HG03159 (cell line): ENCODE results near the gene GANAB.
"Not testable (repeated sequence)": the region's sequence is repeated elsewhere in the genome, so short reads cannot be mapped to it uniquely, and the experiment has no call there.

Experiments used
- ATAC-seq: cut with Tn5 transposase; IDR thresholded peaks from one replicate; pipeline ENCODE4 v1.9.1; 2021; ENCODE audit warnings: mild to moderate bottlenecking, moderate library complexity; ENCODE audit not compliant: unreplicated experiment

Gene GANAB

GRCh38 chr11:62645946-62646824, at the start of gene GANAB:
TSS of gene GANAB (minus strand) at chr11:62646613. CDS start at chr11:62646599, 14 bp downstream.
- ATAC-seq: peak; percentile 92

DNA sequence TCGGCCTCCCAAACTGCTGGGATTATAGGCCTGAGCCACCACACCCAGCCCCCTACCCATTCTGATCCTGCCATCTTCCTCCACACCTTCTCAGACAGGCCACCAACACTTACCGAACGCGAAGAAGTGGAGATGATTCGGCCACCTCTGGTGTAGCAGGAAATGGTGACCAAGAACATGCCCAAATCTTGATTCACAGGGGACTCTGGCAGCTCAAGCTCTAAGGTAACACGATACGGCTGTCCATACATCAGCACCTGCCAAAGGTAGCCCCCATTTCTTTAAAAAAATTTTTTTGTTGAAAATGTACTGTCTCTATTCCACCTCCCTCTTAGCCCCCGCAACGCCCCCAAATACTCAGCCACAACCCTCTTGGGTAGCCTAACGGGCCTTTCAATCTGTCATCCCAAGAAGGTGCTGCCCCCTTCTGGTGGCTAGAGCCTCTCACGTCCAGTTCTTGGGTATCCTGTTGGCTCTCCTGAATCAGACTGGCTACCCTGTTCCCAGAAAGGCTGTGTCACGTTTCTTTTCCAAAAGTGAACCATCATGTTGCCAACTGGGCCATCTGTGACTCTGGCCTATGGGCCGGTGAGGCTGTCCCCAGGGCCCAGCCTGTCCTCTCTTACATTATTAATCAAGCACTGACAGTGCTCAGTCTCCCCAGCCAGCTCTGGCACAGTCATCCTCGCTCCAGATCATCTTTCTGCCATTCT, 48.2 kb upstream of the GANAB start:
- no peak for ATAC-seq

- ATAC-seq: not testable (repeated sequence)
Observed at GRCh38 chr11:62693624-62694023, 47.2 kb upstream of the GANAB start.

GRCh38 chr11:62689421-62690183, 43.2 kb upstream of the GANAB start, which contains the start of gene LRRN4CL:
TSS of gene LRRN4CL (minus strand) at chr11:62689530. CDS start at chr11:62688508, 1,022 bp downstream.
- ATAC-seq: no peak

DNA sequence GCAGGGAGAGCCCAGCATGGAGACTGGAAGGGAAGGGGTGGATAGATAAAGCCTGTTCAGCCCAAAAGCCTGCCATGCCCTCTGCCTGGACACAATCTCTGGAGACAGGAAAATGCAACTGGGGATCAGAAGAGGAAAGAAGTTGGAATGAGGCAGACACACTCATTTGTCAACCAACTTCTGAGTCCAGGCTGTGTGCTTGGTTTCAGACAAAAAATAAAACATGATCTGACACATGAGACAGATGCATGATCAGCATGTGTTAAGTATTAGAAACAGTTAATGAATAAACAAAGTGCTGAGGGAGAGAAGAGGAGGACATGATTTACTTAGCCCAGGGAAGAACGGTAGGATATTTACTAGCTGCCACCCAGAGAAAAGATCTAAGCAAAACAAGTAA, 42.1 kb upstream of the GANAB start:
- ATAC-seq: no peak

- ATAC-seq: no peak
Observed at GRCh38 chr11:62687508-62688396, 41.3 kb upstream of the GANAB start.

DNA sequence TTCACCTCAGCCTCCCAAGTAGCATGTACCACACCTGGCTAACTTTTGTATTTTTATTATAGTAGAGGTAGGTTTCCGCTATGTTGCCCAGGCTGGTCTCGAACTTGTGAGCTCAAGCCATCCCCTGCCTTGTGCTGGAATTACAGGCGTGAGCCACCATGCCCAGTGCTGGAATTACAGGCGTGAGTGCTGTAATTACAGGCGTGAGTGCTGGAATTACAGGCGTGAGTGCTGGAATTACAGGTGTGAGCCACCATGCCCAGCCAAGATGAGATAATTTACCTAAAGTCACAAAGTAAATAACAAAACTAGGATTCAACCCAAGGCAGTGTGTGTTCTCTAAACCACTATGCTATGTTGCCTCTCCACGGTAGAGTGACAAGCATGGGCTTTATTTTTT, 36.1 kb upstream of the GANAB start:
- no peak for ATAC-seq

- ATAC-seq: no peak
Observed at GRCh38 chr11:62680825-62681240, 34.4 kb upstream of the GANAB start.

- ATAC-seq: peak; percentile 65
Observed at GRCh38 chr11:62678770-62679696, 32.6 kb upstream of the GANAB start, which contains the start of gene UBXN1. TSS of gene UBXN1 (minus strand) at chr11:62679073. CDS start at chr11:62678923, 150 bp downstream.

DNA sequence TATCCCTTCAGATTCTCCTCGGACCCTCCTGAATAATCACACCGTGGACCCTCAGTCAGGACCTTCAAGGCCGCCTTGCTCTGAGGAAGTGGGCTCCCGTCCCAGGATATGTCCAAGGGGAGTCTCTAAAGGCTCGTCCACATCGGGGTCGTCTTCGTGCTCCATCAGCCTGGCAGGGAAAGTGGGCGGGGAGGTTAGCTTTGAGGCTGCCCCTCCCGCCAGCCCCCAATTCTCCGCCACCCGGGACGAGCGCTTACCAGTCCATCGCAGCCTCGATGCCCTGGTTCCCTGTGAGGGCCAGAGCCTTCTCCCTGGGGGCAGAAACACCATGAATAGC, 32.0 kb upstream of the GANAB start:
- no peak for ATAC-seq

GRCh38 chr11:62677714-62678113, 31.3 kb upstream of the GANAB start:
- ATAC-seq: no peak

GRCh38 chr11:62677156-62677555, 30.7 kb upstream of the GANAB start:
- ATAC-seq: no peak

GRCh38 chr11:62676698-62677097, 30.3 kb upstream of the GANAB start:
- no peak for ATAC-seq

DNA sequence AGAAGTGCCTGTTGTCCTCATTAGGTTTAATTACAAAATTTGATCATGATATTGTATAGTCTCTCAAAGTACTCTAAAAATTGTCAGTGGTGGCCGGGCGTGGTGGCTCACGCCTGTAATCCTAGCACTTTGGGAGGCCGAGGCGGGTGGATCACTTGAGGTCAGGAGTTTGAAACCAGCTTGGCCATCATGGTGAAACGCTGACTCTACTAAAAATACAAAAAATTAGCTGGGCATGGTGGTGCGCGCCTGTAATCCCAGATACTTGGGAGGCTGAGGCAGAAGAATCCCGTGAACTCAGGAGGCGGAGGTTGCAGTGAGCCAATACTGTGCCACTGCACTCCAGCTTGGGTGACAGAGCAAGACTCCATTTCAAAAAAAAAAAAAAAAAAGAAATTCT, 29.0 kb upstream of the GANAB start:
- not testable (repeated sequence) for ATAC-seq

GRCh38 chr11:62673196-62673525, 26.7 kb upstream of the GANAB start:
- ATAC-seq: no peak

- ATAC-seq: peak; percentile 64
Observed at GRCh38 chr11:62671608-62672389, 25.4 kb upstream of the GANAB start, which contains the start of the genes LBHD1 and UQCC3. TSS of gene LBHD1 (minus strand) at chr11:62672267. CDS start at chr11:62670031, 2,236 bp downstream. TSS of gene UQCC3 (plus strand) at chr11:62671673. CDS start at chr11:62671746, 73 bp downstream.

DNA sequence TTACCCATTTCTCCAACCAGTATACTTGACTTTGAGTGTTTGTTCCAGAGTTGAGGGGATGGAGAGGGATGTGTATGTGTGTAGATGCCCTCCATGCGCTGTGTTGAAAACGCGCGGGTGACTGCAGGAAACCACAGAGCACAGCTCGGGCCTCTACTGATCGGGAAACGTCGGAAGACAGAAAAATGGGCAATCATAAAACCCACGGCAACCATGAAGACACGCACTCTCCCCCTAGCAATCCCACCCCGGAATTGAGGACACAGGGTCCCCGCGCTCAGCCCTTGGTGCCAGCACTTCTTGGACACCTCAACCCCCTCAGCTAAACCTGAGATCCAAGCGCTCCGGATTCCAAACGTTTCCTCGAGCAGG, 24.8 kb upstream of the GANAB start:
- no peak for ATAC-seq

- no peak for ATAC-seq
Observed at GRCh38 chr11:62669420-62670161, 23.2 kb upstream of the GANAB start.
